Measurements from ENCODE around the gene PRKAB1.

The PRKAB1 gene

GRCh38 chr12:119660076-119660475 lies 7.9 kb upstream of the PRKAB1 start:
- FAIRE-seq, result no peak

GRCh38 chr12:119661882-119662281 lies 6.1 kb upstream of the PRKAB1 start:
- no peak for DNase-seq (ENCODE audit: insufficient read length, low spot score)
- no peak for FAIRE-seq

More at GRCh38 chr12:119660076-119660475, 7.9 kb upstream of the PRKAB1 start:
- no peak for DNase-seq (ENCODE audit: insufficient read length, low spot score)

GRCh38 chr12:119664642-119665041 lies 3.3 kb upstream of the PRKAB1 start:
- no peak for DNase-seq (ENCODE audit: insufficient read length, low spot score)
- no peak for FAIRE-seq

DNA sequence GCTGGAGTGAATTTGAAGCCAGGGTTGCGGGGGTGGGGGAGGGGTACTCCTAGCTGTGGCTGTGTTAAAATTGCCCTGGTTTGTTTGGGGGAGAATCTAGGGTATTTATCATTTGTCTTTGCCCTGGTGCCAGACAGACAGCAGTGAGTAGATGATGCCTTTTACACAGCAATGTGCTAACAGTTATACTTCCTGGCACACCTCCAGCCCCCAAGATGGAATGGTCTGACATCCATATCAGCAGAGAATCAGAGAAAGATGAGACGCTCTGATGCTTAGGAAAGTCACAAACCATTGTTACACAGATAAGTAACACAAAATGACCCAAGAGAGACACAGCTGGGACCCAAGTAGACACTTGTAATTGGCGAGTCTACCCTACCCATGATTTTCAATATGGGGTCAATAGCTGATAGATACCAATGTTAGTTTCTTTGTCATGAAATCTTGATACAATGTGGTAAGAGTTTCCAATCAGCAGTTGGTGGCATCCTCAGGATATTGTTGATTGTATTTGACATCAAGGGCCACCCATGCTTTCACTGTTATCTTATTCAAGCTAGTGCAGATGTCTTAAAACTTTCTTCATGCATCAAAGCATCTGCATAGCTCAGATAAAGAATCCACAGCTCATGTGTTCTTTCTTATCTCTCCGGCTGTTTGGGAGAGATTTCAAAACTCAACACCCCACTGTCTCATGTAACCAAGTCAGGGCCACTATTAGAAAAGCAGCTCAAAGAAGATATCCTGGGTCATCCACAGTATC lies 2.6 kb upstream of the PRKAB1 start:
- FAIRE-seq, result no peak
- no peak for DNase-seq (ENCODE audit: insufficient read length, low spot score)

- FAIRE-seq (no peak), DNase-seq (ENCODE audit: insufficient read length, low spot score) (no peak)
Observed at GRCh38 chr12:119666226-119666795, 1.6 kb upstream of the PRKAB1 start.

DNA sequence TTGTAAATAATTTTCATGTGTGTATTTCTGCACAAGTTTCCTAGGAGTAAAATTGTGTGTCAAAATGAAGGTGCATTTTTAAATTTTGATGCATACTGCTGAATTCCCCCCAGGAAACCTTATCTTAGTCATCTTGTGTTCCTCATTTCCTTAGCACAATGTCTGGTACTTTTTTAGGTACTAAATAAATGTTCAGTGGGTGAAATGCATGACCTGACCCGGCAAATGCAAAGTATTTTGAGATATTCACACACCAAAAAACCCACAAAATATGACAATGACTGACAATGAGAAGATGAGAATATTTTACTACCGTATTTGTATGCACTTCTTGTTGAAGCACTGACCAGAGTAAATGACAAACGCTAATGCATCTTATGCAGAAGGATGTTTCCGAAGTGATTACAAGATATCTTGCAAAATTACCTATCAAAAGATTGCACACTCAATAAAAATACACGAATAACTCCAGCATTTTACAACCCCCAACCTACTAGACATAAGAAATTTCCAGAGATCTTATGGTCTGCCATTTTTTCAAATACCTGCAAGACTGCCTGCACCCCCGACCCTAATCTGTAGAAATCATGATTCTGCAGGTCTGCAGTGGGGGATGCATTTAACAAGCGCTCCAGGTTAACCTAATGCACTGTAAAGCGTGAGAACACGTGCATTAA lies 895 bp upstream of the PRKAB1 start:
- FAIRE-seq (no peak), DNase-seq (ENCODE audit: insufficient read length, low spot score) (no peak)

- DNase-seq (ENCODE audit: insufficient read length, low spot score) (no peak), FAIRE-seq (no peak)
Observed at GRCh38 chr12:119668324-119668841, 450 bp downstream of the PRKAB1 start.

DNA sequence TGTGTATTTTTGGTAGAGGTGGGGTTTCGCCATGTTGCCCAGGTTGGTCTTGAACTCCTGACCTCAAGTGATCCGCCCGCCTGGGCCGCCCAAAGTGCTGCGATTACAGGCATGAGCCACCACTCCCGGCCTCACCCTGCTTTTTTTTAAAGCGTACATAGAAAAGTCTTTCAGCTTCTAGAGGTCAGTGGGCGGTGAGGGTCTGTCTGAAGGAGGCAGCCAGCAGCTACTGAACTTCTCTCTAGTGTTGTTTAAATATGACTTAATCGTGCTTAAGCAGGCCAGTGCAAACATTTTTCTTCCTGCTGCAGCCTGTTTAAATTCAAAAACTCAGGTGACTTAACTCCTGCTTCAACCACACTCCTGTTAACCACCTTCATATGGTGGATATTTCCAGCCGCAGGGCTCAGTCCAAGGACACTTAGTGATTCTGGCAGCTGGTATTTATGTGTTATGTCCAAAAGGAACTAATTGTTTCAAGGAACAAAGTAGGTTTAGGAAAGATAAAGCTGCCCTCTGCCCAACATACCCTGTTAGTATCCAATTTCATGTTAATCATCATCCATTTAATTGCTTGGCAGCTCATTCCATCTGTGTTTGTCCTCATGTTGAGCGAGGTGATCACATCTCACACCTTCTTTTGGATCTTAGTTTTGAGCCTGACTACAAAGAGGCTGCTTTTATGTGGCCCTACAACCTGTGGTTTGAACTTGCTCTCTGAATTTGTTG lies 2.0 kb downstream of the PRKAB1 start:
- no peak for FAIRE-seq
- no peak for DNase-seq (ENCODE audit: insufficient read length, low spot score)

GRCh38 chr12:119671070-119671469 lies 3.1 kb downstream of the PRKAB1 start:
- FAIRE-seq (no peak), DNase-seq (ENCODE audit: insufficient read length, low spot score) (no peak)

DNA sequence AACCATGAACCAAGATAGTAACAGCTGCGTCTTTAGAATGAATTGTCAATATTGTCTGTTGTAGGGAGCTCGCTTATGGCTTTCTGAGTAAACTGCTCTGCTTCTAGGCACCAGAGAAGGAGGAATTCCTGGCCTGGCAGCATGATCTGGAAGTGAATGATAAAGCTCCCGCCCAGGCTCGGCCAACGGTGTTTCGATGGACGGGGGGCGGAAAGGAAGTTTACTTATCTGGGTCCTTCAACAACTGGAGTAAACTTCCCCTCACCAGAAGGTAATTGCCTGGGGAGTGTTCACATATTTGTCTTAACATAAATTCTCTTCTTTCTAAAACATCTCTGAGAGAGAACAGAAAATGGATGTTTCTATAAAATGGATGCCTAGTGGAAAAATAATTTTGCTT lies 4.3 kb downstream of the PRKAB1 start:
- DNase-seq (ENCODE audit: insufficient read length, low spot score) (no peak), FAIRE-seq (no peak)

DNA sequence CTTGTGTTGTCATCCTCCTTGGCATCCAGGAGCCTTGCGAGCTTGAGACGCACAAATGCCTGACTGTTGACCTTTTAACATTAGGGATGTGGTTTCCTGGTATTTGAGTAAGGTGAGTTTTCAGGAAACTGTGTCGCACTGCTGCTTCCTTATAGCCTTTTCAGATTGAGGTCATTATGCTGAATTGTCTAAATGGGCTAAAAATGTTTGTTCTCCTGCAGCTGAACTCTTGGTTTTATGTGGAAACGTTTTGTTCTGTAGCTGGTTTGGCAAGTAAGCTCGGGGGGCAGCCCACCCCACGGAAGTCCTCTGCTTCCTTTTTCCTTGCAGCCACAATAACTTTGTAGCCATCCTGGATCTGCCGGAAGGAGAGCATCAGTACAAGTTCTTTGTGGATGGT lies 5.7 kb downstream of the PRKAB1 start:
- FAIRE-seq, result no peak

DNA sequence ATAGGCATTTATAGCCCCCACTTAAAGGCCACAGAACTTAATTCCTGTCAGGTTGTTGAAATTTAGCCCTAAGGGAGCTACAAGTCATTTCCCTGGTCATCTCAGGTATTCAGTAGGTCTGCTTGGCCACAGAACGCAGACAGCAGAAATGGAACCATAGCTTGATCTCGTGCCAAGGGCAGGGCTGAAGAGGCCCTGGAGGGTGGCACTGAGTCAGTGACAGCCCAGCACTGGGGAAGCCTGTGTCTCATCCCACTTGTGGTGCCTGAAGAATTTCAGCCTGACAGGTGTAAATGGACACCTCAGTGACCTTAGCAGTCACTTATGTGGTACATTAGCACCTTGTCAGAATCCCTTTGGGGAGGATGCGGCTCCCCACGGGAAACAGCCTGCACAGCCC lies 6.6 kb downstream of the PRKAB1 start:
- no peak for DNase-seq (ENCODE audit: insufficient read length, low spot score)
- FAIRE-seq, result no peak

More for the DNA sequence above, 5.7 kb downstream of the PRKAB1 start:
- DNase-seq (ENCODE audit: insufficient read length, low spot score), result no peak

DNA sequence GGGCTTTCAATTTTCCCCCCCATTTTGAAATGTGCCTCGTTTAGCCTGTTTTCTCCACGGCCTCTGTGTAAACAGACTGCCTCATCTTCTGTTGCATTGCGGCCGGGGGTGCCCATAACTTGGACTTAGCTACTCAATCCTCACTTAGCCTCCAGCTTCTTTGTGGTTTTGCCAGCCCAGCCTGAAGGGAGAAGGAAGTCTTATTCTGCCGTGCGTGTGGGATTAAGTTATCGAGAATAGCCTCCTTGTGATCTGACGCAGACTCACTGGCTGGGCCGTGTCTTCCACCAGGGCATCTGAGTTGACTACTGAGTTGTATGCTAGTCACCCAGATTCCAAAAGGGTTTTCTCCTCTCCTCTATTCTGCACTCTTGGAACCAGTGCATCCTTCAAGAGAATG lies 8.1 kb downstream of the PRKAB1 start:
- FAIRE-seq, result no peak
- DNase-seq (ENCODE audit: insufficient read length, low spot score), result no peak

DNA sequence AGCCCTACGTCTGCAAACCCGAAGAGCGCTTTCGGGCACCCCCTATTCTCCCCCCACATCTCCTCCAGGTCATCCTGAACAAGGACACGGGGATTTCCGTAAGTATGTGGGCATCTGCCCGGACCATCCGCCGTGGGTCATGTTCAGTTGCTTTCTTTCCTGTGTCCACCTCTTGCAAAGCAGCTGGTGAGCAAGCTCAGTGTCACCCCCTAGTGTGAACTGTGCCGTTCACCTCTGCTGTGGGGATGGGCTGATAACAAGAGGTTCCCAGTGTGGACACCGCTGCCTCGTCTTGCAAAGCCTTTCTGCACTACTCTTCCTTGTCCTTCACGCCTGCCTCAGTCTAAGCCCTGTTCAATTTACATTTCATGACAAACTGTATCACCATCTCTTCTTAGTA lies 8.6 kb downstream of the PRKAB1 start:
- DNase-seq (ENCODE audit: insufficient read length, low spot score) (no peak), FAIRE-seq (no peak)

DNA sequence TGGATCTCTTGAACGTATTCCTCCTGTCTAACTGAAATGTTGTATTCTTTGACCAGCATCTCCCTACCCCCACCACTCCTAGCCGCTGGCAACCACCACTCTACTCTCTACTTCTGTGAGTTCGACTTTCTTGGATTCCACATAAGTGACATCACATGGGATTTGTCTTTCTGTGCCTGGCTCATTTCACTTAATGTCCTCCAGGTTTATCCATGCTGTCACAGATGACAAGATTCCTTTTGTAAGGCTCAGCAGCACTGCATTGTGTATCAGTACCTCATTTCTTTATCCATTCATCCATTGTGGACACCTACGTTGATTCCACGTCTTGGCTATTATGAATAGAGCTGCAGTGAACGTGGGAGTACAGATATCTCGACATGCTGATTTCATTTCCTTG lies 10.5 kb downstream of the PRKAB1 start:
- DNase-seq (ENCODE audit: insufficient read length, low spot score) (no peak), FAIRE-seq (no peak)

DNA sequence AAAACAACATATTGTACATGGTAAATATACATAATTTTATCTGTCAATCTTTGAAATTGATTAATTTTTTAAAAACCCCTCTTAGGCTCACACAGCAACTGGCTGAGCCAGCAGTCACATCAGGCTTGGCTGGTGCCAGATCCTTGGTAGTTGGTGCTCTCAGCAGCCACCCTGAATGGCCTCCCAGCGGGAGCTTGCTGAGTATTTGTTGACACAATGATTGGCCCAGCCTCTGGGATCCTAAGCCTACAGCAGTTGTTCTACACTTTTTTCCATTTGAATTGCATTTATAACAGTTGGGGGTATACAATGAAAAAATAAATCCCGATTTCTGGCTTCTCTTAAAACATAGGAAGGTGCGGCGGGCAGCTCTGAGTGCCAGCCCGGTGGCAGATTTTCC lies 11.1 kb downstream of the PRKAB1 start:
- DNase-seq (ENCODE audit: insufficient read length, low spot score) (no peak), FAIRE-seq (no peak)

DNA sequence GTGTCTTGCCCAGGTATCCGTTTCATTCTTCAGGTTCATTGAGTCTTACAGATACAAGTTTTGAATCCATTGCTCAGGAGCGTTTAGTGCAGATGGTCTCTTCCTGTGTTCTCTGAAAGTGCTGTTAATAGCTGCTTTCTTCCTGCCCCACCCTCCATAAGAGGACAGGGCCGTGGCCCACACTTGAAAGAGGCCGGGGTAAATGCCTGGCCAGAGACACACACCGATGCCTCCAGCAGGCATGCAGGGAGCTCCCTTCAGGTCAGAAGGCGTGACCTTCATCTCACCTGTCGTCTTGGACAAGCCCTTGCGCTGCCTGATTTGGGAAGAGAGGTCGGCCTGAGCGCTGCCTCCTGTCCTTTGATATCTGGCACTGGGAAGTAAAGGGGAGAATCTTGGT lies 11.6 kb downstream of the PRKAB1 start:
- DNase-seq (ENCODE audit: insufficient read length, low spot score) (no peak), FAIRE-seq (no peak)

DNA sequence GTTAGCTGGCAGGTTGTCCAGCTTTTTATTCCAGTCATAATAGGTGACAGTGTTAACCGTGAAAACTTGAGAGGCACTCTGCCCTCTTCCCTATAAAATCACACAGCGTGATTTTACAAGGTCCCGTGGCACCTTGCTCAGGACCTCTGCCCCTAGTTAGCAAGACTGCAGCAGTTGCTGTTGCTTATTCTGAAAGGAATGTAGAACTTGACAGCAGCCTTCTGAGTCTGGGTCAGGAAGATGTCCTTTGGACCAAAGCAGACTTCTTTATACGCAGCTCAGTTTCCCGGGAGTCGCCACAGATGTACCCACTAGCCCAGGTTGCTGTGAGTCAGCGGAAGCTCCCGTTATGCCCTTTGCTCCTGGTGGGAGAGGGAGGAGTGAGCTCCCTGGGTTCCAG lies 13.2 kb downstream of the PRKAB1 start:
- FAIRE-seq, result no peak

DNA sequence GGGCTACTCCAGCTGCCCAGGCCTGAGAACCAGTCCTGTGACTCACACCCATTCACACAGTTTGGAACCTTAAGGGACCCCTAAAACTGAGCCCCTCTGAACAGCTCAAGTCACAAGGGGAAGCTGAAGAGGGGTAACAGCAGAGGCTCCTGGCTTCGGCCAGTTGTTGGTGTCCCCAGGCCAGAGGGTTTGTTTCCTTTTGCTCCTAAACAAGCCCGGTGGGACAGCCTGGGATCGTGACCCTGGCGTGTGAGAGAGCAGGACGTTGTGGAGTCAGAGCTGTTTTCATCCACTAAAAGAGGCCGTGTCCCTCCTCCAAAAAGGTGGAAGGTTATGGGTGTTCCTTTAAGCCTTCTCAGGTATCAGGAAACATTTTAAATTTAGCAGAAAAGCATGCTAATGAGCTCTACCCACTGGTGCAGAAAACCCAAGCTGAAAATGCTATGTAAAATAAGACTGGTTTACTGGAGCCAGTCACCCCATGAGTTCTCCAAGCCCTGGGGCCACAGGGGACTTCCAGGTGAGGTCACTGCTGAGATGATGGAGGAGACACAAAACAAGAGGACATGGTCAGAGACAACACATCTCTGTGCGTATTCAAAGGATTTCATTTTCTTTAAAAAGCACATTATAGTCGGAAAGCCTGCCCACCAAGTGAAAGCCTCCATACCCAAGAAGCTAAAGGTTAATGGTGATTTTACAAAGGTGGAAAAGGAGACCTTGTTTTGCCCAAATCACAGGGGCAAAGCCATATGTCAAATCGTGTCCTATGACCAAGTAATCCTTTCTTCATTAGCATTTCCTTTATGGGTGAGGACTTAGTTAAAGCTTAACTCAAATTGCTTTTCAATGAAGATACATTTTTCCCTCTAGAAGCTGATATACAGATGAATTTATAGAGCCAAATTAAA lies 14.1 kb downstream of the PRKAB1 start:
- DNase-seq (ENCODE audit: insufficient read length, low spot score) (no peak), FAIRE-seq (no peak)

More for the DNA sequence above, 13.2 kb downstream of the PRKAB1 start:
- DNase-seq (ENCODE audit: insufficient read length, low spot score), result no peak

DNA sequence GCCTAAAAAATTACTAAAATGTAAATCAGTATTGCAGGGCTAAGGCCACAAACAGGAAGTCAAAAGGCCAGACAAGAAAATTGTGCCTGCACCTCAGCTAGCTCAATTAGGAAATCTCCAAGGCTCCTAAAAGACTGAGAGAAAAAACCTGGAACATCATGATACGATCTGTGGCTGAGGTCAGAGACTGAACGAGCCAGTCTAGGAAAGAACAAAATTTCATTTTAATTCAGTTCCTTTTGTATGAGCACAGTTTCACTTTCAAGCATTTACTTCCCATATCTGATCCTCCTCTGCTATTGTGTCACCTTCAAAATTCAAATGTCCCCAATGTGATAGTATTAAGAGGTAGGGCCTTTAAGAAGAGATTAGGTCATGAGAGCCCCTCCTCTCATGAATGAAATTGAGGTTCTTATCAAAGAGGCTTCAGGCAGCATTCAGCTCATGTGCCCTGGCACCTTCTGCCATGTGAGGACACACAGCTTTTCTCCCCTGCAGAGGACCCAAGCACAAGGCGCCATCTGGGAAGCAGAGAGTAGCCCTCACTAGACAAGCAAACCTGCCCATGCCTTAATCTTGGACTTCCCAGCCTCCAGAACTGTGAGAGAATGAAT lies 14.8 kb downstream of the PRKAB1 start:
- no peak for DNase-seq (ENCODE audit: insufficient read length, low spot score)
- FAIRE-seq, result no peak
